H1 (cell line): Measurements from ENCODE around the gene PRKACA. TPM values are rescaled to one million over a fixed set of nuclear protein-coding genes. Genes with fewer than 3 reads are reported as not detected.

Source experiments
- ASH2L ChIP-seq: fragments of 200-600, 300-600 bp; sonication (generic); IDR thresholded peaks from one replicate; pipeline ENCODE4 v1.7.1; 2017; ENCODE audit warnings: low read length
- CHD7 ChIP-seq: fragments of 300-600 bp; sonication (generic); IDR thresholded peaks from 2 replicates; pipeline ENCODE4 v1.7.1; 2012; ENCODE audit warnings: low read length, moderate library complexity, mild to moderate bottlenecking, inconsistent platforms; ENCODE audit not compliant: insufficient replicate concordance
- CREB1 ChIP-seq: IDR thresholded peaks from 2 replicates; pipeline ENCODE4 v1.6.1; 2012; ENCODE audit warnings: inconsistent platforms
- EGR1 ChIP-seq: IDR thresholded peaks from 2 replicates; pipeline ENCODE4 v1.6.1; 2011; ENCODE audit warnings: low read depth, low read length, borderline replicate concordance
- EZH2 ChIP-seq: fragments of 200-600 bp; sonication (generic); IDR thresholded peaks from 2 replicates; pipeline ENCODE4 v1.7.1; 2012; ENCODE audit warnings: low read depth, mild to moderate bottlenecking, moderate library complexity, low read length, inconsistent platforms; ENCODE audit not compliant: severe bottlenecking
- FOSL1 ChIP-seq: IDR thresholded peaks from 2 replicates; pipeline ENCODE4 v1.6.1; 2011; ENCODE audit warnings: mild to moderate bottlenecking, low read depth, low read length, moderate library complexity; ENCODE audit not compliant: insufficient read depth
- GABPA ChIP-seq: IDR thresholded peaks from 2 replicates; pipeline ENCODE4 v1.6.1; 2011; ENCODE audit warnings: mild to moderate bottlenecking, low read length, moderate library complexity, borderline replicate concordance; ENCODE audit not compliant: insufficient read depth
- JUND ChIP-seq: IDR thresholded peaks from 2 replicates; pipeline ENCODE4 v1.6.1; 2011; ENCODE audit warnings: mild to moderate bottlenecking, improper control_type of control experiment, low read length
- NRF1 ChIP-seq: IDR thresholded peaks from 2 replicates; pipeline ENCODE4 v1.6.1; 2011; ENCODE audit warnings: mild to moderate bottlenecking, low read depth, low read length, improper control_type of control experiment
- RBBP5 ChIP-seq: IDR thresholded peaks from 2 replicates; pipeline ENCODE4 v1.7.1; 2012; ENCODE audit warnings: low read depth, mild to moderate bottlenecking, inconsistent platforms, low read length, moderate library complexity, borderline replicate concordance
- SAP30 ChIP-seq: fragments of 300-600 bp; sonication (generic); IDR thresholded peaks from 2 replicates; pipeline ENCODE4 v1.7.1; 2012; ENCODE audit warnings: low read length, moderate library complexity, mild to moderate bottlenecking, inconsistent platforms; ENCODE audit not compliant: insufficient read depth, insufficient replicate concordance
- polyA plus RNA-seq, 7 experiments: library from polyadenylated mRNA; depleted of rRNA in 3 of 7; stranded (reverse) in 5 of 7; unstranded in 2 of 7; fragments of >200 nt in 5 of 7; fragments of 200-250 nt in 2 of 7; gene quantifications; 1 replicate in 5 of 7; 2 replicates in 1 of 7; 4 replicates in 1 of 7; pipeline versions ENCODE4 v1.2.1 to v1.2.3, GENCODE V29; 2011 to 2013; ENCODE audit warnings: missing spikeins in 2 of 7, mixed read lengths in 2 of 7
- total RNA-seq: library from RNA; stranded (reverse); fragmentation: NEBNext Ultra II Directional; extraction: Animal tissue kit (Norgen Biotek cat#: 25700); gene quantifications from 2 replicates; pipeline ENCODE4 v1.2.1, GENCODE V29; 2021

PRKACA gene
- total and polyA plus RNA-seq, 2 of the 8 experiments (the other 6 are each of a cell fraction or from before 2014, with no cell fraction given), result 14.2 to 48.2 TPM

- TF ChIP-seq CHD7, result no peak
- TF ChIP-seq CREB1, result peak; percentile 43; the same call in 1 of the 2 replicates
- TF ChIP-seq RBBP5, result no peak
- TF ChIP-seq GABPA, result no peak
- no peak for TF ChIP-seq FOSL1
- TF ChIP-seq EGR1, result no peak
- no peak for TF ChIP-seq JUND
- TF ChIP-seq EZH2, result no peak
- no peak for TF ChIP-seq SAP30
- no peak for TF ChIP-seq ASH2L
- no peak for TF ChIP-seq NRF1
These were observed 69.0 kb downstream of the PRKACA start (continued) for GRCh38 chr19:14048443-14049153.
